Cortex of kidney (tissue), 1 donor: ENCODE measurements around the gene SCFD2.
A peak's percentile ranks its signal among the peaks of the same experiment; 100 is the strongest.

Experiments used
- DNase-seq: peaks from one replicate; lab custom pipeline; 2025; lab: John Stamatoyannopoulos, UW

Gene SCFD2

DNA sequence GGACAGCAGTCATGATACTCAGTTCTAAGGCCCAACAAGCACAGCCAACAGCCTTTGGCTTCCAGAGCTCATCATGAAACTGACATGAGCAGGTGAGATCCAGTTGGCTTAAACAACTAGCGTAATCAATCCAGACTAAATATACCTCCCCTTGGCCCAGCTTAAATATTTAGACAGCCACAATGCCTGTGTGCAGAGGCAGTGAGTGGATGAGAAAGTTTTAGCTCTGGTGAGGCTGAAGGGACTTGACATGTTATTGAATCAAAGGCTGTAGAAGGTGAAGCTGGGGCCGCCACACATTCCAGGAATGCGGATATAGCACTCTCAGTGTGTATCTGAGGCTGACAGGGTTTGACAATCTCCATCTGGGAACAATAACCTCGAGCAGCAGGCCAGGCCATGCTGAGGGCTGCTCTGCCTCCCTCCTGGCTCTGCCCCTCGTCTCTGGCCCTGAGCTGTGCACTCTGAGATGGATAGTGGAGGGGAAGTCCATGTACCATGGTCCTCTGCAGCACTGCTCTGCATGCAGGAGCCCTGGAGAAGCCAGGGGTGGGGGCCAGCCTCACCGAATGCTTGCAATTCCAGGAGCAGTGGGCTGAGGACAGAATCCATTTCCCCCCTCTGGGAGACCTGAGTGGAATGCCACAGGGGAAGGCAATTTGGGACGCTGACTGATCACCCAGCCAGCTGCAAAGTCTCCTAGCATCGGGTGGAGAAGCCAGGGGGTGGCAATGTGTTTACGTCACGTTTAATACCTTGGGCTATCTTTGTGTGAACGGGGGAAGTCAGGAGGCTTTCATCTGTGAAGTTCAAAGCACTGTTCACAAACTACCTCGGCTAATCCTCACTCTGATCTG, 541.0 kb downstream of the SCFD2 start:
- peak; percentile 17 for DNase-seq

DNA sequence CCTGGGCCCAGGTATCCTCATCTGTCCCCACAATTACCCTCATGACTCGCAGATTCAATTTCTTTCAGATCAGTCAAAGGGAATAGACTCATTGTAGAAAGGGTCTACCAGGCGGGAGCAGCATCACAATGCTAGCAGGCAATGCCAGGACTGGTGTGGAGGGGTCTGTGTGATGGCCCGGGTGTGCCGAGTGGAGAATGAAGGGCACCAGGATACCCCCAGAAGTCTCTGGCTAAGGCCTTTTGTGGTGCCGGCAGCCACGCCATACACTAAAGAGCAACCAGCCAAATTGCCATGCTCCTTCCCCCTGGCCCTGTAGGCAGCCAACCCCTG, 541.6 kb downstream of the SCFD2 start:
- no peak for DNase-seq

DNA sequence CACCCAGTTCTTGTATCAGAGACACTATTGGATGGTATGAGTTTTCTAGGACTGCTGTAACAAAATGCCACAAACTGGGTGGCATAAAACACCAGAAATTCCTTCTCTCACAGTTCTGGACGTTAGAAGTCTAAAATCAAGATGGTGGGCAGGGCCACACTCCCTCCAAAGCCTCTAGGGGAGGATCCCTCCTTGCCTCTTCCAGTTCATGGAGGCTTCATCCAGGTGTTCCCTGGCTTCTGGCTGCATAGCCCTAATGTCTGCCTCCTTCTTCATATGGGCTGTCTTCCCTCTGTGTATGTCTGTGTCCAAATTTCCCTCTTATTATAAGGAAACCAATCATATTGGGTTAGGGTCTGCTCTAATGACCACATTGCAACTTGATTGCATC, 542.2 kb downstream of the SCFD2 start:
- DNase-seq: no peak
